ENCODE measurements around the gene SLC35B2. TPM values are rescaled to one million over a fixed set of nuclear protein-coding genes. Genes with fewer than 3 reads are reported as not detected.

SLC35B2 gene
- total and polyA plus RNA-seq, 9 of the 15 experiments (the other 6 are each of a cell fraction or from before 2014, with no cell fraction given): 14.5 to 59.1 (median 47.1) TPM

- TF ChIP-seq E2F1 (CRISPR knock-in tag; IDR thresholded peaks at IDR 0.05): no peak
- TF ChIP-seq, protein P1, sequence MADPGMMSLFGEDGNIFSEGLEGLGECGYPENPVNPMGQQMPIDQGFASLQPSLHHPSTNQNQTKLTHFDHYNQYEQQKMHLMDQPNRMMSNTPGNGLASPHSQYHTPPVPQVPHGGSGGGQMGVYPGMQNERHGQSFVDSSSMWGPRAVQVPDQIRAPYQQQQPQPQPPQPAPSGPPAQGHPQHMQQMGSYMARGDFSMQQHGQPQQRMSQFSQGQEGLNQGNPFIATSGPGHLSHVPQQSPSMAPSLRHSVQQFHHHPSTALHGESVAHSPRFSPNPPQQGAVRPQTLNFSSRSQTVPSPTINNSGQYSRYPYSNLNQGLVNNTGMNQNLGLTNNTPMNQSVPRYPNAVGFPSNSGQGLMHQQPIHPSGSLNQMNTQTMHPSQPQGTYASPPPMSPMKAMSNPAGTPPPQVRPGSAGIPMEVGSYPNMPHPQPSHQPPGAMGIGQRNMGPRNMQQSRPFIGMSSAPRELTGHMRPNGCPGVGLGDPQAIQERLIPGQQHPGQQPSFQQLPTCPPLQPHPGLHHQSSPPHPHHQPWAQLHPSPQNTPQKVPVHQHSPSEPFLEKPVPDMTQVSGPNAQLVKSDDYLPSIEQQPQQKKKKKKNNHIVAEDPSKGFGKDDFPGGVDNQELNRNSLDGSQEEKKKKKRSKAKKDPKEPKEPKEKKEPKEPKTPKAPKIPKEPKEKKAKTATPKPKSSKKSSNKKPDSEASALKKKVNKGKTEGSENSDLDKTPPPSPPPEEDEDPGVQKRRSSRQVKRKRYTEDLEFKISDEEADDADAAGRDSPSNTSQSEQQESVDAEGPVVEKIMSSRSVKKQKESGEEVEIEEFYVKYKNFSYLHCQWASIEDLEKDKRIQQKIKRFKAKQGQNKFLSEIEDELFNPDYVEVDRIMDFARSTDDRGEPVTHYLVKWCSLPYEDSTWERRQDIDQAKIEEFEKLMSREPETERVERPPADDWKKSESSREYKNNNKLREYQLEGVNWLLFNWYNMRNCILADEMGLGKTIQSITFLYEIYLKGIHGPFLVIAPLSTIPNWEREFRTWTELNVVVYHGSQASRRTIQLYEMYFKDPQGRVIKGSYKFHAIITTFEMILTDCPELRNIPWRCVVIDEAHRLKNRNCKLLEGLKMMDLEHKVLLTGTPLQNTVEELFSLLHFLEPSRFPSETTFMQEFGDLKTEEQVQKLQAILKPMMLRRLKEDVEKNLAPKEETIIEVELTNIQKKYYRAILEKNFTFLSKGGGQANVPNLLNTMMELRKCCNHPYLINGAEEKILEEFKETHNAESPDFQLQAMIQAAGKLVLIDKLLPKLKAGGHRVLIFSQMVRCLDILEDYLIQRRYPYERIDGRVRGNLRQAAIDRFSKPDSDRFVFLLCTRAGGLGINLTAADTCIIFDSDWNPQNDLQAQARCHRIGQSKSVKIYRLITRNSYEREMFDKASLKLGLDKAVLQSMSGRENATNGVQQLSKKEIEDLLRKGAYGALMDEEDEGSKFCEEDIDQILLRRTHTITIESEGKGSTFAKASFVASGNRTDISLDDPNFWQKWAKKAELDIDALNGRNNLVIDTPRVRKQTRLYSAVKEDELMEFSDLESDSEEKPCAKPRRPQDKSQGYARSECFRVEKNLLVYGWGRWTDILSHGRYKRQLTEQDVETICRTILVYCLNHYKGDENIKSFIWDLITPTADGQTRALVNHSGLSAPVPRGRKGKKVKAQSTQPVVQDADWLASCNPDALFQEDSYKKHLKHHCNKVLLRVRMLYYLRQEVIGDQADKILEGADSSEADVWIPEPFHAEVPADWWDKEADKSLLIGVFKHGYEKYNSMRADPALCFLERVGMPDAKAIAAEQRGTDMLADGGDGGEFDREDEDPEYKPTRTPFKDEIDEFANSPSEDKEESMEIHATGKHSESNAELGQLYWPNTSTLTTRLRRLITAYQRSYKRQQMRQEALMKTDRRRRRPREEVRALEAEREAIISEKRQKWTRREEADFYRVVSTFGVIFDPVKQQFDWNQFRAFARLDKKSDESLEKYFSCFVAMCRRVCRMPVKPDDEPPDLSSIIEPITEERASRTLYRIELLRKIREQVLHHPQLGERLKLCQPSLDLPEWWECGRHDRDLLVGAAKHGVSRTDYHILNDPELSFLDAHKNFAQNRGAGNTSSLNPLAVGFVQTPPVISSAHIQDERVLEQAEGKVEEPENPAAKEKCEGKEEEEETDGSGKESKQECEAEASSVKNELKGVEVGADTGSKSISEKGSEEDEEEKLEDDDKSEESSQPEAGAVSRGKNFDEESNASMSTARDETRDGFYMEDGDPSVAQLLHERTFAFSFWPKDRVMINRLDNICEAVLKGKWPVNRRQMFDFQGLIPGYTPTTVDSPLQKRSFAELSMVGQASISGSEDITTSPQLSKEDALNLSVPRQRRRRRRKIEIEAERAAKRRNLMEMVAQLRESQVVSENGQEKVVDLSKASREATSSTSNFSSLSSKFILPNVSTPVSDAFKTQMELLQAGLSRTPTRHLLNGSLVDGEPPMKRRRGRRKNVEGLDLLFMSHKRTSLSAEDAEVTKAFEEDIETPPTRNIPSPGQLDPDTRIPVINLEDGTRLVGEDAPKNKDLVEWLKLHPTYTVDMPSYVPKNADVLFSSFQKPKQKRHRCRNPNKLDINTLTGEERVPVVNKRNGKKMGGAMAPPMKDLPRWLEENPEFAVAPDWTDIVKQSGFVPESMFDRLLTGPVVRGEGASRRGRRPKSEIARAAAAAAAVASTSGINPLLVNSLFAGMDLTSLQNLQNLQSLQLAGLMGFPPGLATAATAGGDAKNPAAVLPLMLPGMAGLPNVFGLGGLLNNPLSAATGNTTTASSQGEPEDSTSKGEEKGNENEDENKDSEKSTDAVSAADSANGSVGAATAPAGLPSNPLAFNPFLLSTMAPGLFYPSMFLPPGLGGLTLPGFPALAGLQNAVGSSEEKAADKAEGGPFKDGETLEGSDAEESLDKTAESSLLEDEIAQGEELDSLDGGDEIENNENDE (IDR thresholded peaks at IDR 0.05; ENCODE audit: low read depth, low read length): no peak
- TF ChIP-seq, protein P2, sequence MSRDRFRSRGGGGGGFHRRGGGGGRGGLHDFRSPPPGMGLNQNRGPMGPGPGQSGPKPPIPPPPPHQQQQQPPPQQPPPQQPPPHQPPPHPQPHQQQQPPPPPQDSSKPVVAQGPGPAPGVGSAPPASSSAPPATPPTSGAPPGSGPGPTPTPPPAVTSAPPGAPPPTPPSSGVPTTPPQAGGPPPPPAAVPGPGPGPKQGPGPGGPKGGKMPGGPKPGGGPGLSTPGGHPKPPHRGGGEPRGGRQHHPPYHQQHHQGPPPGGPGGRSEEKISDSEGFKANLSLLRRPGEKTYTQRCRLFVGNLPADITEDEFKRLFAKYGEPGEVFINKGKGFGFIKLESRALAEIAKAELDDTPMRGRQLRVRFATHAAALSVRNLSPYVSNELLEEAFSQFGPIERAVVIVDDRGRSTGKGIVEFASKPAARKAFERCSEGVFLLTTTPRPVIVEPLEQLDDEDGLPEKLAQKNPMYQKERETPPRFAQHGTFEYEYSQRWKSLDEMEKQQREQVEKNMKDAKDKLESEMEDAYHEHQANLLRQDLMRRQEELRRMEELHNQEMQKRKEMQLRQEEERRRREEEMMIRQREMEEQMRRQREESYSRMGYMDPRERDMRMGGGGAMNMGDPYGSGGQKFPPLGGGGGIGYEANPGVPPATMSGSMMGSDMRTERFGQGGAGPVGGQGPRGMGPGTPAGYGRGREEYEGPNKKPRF (IDR thresholded peaks at IDR 0.05; ENCODE audit: low read depth, low read length): no peak
- TF ChIP-seq GABPB2 (CRISPR knock-in tag; conservative IDR thresholded peaks at IDR 0.05): no peak
- TF ChIP-seq CHD1 (IDR thresholded peaks at IDR 0.05; ENCODE audit: low read length): peak; percentile 62
- TF ChIP-seq HLTF (IDR thresholded peaks at IDR 0.05): 0 out of 2 replicates have a peak, but pooled peaks have one; percentile 22
- no peak for TF ChIP-seq BRD4 (IDR thresholded peaks at IDR 0.05)
- no peak for TF ChIP-seq SRSF1 (IDR thresholded peaks at IDR 0.05; ENCODE audit: low read depth, low read length)
- TF ChIP-seq GTF2F1 (IDR thresholded peaks at IDR 0.05; ENCODE audit: low read depth, low read length): no peak
- TF ChIP-seq ZNF217 (CRISPR knock-in tag; IDR thresholded peaks at IDR 0.05): no peak
Observed at GRCh38 chr6:44265007-44265721, 7.8 kb upstream of the SLC35B2 start, which contains the start of gene NFKBIE (continued).

All from K562 (cell line).